Endothelial cell of umbilical vein (primary cell): ENCODE results near the gene SWT1.

Source experiments
- EZH2 ChIP-seq: IDR thresholded peaks from 2 replicates; pipeline ENCODE4 v1.6.1; 2012; ENCODE audit warnings: borderline replicate concordance, low read depth, mild to moderate bottlenecking, moderate library complexity, low read length, inconsistent platforms; ENCODE audit not compliant: severe bottlenecking
- MAX ChIP-seq: IDR thresholded peaks from 2 replicates; pipeline ENCODE4 v1.6.1; 2011; ENCODE audit not compliant: insufficient read depth, insufficient read length
- POLR2A ChIP-seq: IDR thresholded peaks from 2 replicates; pipeline ENCODE4 v1.6.1; 2012; ENCODE audit warnings: low read depth, mild to moderate bottlenecking, control low read depth, low read length
- TF ChIP-seq, protein P1 (sequence below), 2 donors: IDR thresholded peaks; 1 replicate in 1 of 2; 2 replicates in 1 of 2; pipeline ENCODE4 v1.5.1; 2011; ENCODE audit warnings: low read length in 2 of 2, mild to moderate bottlenecking in 2 of 2, moderate library complexity in 2 of 2, control low read depth in 1 of 2, inconsistent platforms in 1 of 2, low read depth in 1 of 2; ENCODE audit not compliant: insufficient read depth in 1 of 2; ENCODE audit errors: extremely low read depth in 1 of 2

DNA sequence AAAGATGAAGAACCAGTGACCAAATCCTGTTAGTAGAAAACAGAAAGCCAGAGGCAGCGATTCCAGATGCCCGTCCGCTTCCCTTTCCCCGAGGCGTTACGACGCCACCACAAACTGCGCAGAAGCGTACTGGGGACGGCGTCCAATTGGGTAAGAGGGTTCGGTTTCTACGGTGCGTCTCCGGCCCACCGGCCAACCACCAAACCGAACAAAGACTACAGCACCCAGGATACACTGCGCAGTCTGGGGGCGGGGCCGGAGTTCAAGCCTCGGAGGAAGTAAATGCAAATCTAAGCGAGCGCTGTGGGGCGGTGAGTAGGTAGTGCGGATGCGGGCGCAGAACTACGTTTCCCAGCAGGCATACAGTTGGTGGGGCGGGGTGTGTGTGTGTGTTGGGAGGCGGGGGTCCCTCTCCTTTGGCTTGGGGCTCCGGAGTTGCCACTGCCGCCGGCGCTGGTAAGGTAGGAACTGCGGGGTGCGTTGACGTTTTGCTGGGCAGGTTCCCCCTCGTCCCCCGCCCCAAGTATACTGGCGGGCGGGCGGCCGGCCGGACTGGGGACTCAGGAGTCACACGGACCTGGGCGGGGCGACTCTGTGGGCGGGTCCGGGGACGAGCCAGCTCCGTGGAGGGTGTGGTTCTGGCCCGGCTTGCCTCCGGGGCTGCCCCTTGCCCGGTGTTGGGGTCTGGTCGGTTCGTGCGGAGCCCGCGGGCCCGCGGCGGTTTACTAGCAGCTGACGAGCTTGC, at the start of gene SWT1, which contains the start of gene TRMT1L:
- TF ChIP-seq, protein P1, sequence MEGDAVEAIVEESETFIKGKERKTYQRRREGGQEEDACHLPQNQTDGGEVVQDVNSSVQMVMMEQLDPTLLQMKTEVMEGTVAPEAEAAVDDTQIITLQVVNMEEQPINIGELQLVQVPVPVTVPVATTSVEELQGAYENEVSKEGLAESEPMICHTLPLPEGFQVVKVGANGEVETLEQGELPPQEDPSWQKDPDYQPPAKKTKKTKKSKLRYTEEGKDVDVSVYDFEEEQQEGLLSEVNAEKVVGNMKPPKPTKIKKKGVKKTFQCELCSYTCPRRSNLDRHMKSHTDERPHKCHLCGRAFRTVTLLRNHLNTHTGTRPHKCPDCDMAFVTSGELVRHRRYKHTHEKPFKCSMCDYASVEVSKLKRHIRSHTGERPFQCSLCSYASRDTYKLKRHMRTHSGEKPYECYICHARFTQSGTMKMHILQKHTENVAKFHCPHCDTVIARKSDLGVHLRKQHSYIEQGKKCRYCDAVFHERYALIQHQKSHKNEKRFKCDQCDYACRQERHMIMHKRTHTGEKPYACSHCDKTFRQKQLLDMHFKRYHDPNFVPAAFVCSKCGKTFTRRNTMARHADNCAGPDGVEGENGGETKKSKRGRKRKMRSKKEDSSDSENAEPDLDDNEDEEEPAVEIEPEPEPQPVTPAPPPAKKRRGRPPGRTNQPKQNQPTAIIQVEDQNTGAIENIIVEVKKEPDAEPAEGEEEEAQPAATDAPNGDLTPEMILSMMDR (IDR thresholded peaks at IDR 0.05; ENCODE audit: extremely low read depth in 1 of 2, insufficient read depth in 1 of 2, low read depth in 1 of 2, low read length in 2 of 2), result no peak
- peak; percentile 88 for TF ChIP-seq POLR2A
- TF ChIP-seq EZH2, result no peak
- no peak for TF ChIP-seq MAX
